Measurements from ENCODE around the gene MALRD1.

- no peak for TF ChIP-seq CTCF (IDR thresholded peaks at IDR 0.05)
- TF ChIP-seq EZH2 (IDR thresholded peaks at IDR 0.05) = no peak
Measured at GRCh38 chr10:19256331-19256730, 207.7 kb downstream of the MALRD1 start.

Measured in neural progenitor cell (in vitro differentiated cells).